ENCODE results near the gene TEX264.

- TF ChIP-seq ZNF564 (CRISPR knock-in tag; IDR thresholded peaks at IDR 0.05) = no peak
- no peak for TF ChIP-seq MEIS2 (CRISPR knock-in tag; IDR thresholded peaks at IDR 0.05)
- no peak for TF ChIP-seq SP1 (IDR thresholded peaks at IDR 0.05)
- no peak for TF ChIP-seq SP1 (CRISPR knock-in tag; IDR thresholded peaks at IDR 0.05)
- no peak for TF ChIP-seq ZNF776 (CRISPR knock-in tag; IDR thresholded peaks at IDR 0.05)
Measured at GRCh38 chr3:51682526-51682925, 11.5 kb downstream of the TEX264 start.
